Glutamatergic neuron (in vitro differentiated cells): Measurements from ENCODE around the gene COL15A1. TPM values are rescaled to one million over a fixed set of nuclear protein-coding genes. Genes with fewer than 3 reads are reported as not detected.
A peak's percentile ranks its signal among the peaks of the same experiment; 100 is the strongest.

ENCODE experiments used
- DNase-seq: peaks from one replicate; pipeline ENCODE4 v3.0.0; 2022
- H3K27ac Mint-ChIP-seq: one replicate; pipeline ENCODE4 v1.8.0; 2020; ENCODE audit warnings: mild to moderate bottlenecking, mixed read lengths, inconsistent platforms; ENCODE audit not compliant: unreplicated experiment
- H3K27me3 Mint-ChIP-seq: one replicate; pipeline ENCODE4 v1.8.0; 2020; ENCODE audit warnings: mild to moderate bottlenecking, moderate library complexity, mixed read lengths, inconsistent platforms; ENCODE audit not compliant: unreplicated experiment
- H3K36me3 Mint-ChIP-seq: one replicate; pipeline ENCODE4 v1.8.0; 2020; ENCODE audit warnings: mild to moderate bottlenecking, mixed read lengths, inconsistent platforms; ENCODE audit not compliant: unreplicated experiment
- H3K4me1 Mint-ChIP-seq: one replicate; pipeline ENCODE4 v1.8.0; 2020; ENCODE audit warnings: mild to moderate bottlenecking, low read depth, mixed read lengths, inconsistent platforms; ENCODE audit not compliant: unreplicated experiment
- H3K4me3 Mint-ChIP-seq: one replicate; pipeline ENCODE4 v1.8.0; 2020; ENCODE audit warnings: mild to moderate bottlenecking, mixed read lengths, inconsistent platforms; ENCODE audit not compliant: unreplicated experiment
- H3K9me3 Mint-ChIP-seq: one replicate; pipeline ENCODE4 v1.8.0; 2020; ENCODE audit warnings: mild to moderate bottlenecking, moderate library complexity, mixed read lengths, inconsistent platforms; ENCODE audit not compliant: unreplicated experiment
- total RNA-seq: library from RNA; stranded (reverse); fragmentation: NEBNext Ultra II Directional; extraction: Animal tissue kit (Norgen Biotek cat#: 25700); gene quantifications from one replicate; pipeline ENCODE4 v1.2.1, GENCODE V29; 2021; ENCODE audit not compliant: unreplicated experiment
- TF ChIP-seq, protein P1 (sequence below): fragments of 200-600 bp; sonication (generic); IDR thresholded peaks from one replicate; pipeline ENCODE4 v1.5.0; 2021; ENCODE audit not compliant: partially characterized antibody, unreplicated experiment

The COL15A1 gene
- total RNA-seq, 1 donor from 2014 or later, result not detected

DNA sequence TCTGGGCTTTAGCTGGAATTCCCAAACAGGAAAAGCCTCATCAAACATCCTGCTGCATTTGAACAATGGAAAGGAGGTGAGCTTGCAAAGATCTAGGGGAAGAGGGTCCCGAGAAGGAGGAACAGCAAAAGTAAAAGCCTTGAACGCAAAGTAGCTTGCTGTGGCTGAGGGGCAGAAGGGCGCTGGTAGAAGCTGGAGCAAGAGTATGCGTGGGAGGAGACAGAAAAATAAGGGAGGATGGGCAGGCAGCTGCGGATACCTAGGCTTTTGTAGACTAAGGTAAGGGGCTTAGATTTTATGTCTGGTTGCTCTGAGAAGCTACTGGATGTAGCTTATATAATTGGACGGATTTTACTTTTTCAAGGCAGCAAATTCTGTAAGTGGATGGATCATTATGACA lies 139.3 kb downstream of the COL15A1 start:
- no peak for DNase-seq
- TF ChIP-seq, protein P1, sequence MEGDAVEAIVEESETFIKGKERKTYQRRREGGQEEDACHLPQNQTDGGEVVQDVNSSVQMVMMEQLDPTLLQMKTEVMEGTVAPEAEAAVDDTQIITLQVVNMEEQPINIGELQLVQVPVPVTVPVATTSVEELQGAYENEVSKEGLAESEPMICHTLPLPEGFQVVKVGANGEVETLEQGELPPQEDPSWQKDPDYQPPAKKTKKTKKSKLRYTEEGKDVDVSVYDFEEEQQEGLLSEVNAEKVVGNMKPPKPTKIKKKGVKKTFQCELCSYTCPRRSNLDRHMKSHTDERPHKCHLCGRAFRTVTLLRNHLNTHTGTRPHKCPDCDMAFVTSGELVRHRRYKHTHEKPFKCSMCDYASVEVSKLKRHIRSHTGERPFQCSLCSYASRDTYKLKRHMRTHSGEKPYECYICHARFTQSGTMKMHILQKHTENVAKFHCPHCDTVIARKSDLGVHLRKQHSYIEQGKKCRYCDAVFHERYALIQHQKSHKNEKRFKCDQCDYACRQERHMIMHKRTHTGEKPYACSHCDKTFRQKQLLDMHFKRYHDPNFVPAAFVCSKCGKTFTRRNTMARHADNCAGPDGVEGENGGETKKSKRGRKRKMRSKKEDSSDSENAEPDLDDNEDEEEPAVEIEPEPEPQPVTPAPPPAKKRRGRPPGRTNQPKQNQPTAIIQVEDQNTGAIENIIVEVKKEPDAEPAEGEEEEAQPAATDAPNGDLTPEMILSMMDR, result no peak
- peaks cover 3% of the 10 kb centered on the region for H3K4me1 Mint-ChIP-seq
- no peaks in the 10 kb centered on the region for H3K9me3 Mint-ChIP-seq
- H3K36me3 Mint-ChIP-seq, result no peaks in the 10 kb centered on the region
- H3K4me3 Mint-ChIP-seq, result no peak overlapping the region
- peaks cover 2% of the 10 kb centered on the region for H3K27me3 Mint-ChIP-seq
- no peak overlapping the region for H3K27ac Mint-ChIP-seq

DNA sequence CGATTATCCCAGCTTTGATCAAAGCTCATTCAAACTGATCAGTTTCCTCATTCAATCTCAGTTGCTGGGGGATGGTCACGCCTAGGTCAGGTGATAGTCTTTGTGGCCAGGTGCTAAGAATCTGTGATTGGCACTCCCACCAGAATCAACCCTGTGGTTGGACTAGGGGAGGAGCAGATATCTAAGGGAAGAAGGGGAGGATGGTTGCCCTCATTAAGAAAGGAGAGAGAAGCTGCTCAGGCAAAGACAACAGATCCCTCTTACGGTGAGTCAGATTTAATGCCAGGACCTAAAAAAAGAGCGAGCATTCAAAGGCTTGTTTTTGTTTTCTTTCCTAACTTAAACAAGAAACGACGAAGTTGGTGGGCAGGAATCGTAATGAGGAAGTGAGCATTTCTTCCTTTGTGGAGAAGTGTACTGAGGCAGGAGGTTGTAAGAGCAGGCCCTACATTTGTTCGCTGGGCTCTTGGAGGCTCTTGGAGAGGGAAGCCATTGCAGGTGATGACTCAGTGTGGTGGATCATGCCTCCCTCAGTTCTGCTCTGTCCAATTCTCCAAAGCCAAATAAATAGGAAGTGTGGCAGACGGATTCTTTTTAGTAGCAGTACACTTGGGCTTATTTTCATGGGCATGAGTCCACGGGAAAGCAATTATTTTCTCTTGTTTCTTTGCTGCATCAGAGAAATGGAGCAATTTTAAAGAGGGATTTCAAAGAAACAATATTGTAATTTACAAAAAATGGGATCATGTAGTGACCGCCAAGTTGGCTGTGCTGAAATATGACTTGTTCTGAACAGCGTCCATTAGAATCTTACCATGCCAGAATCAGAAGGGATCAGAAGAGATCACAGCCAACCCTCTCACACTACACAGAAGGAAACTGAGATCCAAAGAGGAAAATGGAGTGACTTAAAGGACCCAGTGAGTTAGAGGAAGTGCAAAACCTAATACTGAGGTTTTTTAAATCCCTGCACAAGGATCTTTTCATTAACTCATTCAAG lies 142.5 kb downstream of the COL15A1 start:
- peaks cover 12% of the 10 kb centered on the region for H3K36me3 Mint-ChIP-seq
- no peak for DNase-seq
- peaks cover 4% of the 10 kb centered on the region for H3K27me3 Mint-ChIP-seq
- H3K9me3 Mint-ChIP-seq, result no peaks in the 10 kb centered on the region
- H3K4me1 Mint-ChIP-seq, result no peaks in the 10 kb centered on the region
- no peak overlapping the region for H3K27ac Mint-ChIP-seq
- TF ChIP-seq, protein P1, result no peak
- H3K4me3 Mint-ChIP-seq, result no peak overlapping the region

DNA sequence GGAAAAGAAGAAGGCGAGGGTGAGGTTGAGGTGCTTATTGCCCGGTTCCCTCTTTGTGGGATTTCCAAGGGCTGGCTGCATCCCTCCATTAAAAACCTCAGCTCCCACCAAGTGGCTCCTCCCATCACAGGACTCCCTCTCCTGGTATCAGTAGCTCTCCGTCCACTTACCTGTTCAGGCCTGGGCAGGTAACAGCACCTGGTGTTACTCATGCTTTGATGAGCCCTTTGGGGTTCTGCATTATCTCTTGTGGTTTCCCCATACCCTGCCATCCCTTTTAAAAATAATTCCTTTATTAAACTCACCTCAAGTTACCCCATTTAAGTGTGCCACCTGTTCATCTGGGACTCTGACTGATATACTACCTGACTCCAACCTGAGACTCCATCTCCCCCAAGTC lies 143.8 kb downstream of the COL15A1 start:
- H3K9me3 Mint-ChIP-seq, result no peaks in the 10 kb centered on the region
- TF ChIP-seq, protein P1, result no peak

DNA sequence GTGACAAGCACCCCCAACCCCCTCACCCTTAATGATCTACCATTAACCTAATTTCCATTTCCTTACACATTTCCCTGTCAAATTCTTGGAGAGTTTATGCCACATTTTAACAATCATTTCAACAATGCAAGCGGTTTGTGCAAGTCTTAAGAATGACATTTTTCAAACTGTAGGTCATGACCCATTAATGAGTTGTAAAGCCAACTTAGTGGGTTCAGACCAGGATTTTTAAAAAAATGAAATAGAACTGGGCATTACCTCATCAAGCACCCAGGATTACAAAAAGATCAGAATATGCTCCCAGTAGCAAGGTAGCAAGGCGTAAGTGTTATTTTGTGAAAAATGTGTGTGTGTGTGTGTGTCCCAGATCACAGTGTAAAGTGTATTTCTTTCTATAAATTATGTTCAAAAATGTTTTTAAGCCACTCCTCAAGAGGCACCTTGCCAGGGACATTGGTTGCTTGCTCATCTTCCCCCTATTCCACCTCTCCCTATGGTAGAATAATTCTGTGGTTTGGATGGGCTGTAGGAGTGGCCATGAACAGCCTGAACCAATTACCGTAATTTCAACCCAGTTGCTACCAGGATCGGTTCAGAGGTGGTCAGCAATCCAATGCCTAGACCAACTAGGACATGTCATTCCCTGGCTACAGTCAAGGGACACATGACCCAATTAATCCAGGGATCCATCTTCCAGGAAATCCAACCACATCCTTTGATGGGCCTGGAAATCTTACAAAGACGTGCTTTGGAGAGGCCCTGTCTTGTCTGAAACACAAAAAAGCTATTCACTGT lies 146.8 kb downstream of the COL15A1 start:
- H3K4me3 Mint-ChIP-seq, result no peak overlapping the region
- no peak for DNase-seq
- H3K36me3 Mint-ChIP-seq, result peaks cover 12% of the 10 kb centered on the region
- TF ChIP-seq, protein P1, result no peak
- no peaks in the 10 kb centered on the region for H3K4me1 Mint-ChIP-seq
- no peaks in the 10 kb centered on the region for H3K9me3 Mint-ChIP-seq
- H3K27me3 Mint-ChIP-seq, result peaks cover 3% of the 10 kb centered on the region
- no peak overlapping the region for H3K27ac Mint-ChIP-seq

More for the DNA sequence above, 143.8 kb downstream of the COL15A1 start:
- H3K27ac Mint-ChIP-seq, result peak overlapping the region; percentile 7
- H3K36me3 Mint-ChIP-seq, result peaks cover 12% of the 10 kb centered on the region
- no peak for DNase-seq
- no peaks in the 10 kb centered on the region for H3K4me1 Mint-ChIP-seq
- H3K4me3 Mint-ChIP-seq, result no peak overlapping the region
- peaks cover 3% of the 10 kb centered on the region for H3K27me3 Mint-ChIP-seq
